ENCODE results near the gene PGBD5.

Gene PGBD5

GRCh38 chr1:230371923-230372703 is 54.0 kb downstream of the PGBD5 start:
- DNase-seq = no peak

- no peak for DNase-seq
These were observed 56.0 kb downstream of the PGBD5 start for GRCh38 chr1:230370109-230370508.

GRCh38 chr1:230368871-230369270 is 57.3 kb downstream of the PGBD5 start:
- no peak for DNase-seq

GRCh38 chr1:230368363-230368762 is 57.8 kb downstream of the PGBD5 start:
- no peak for DNase-seq

GRCh38 chr1:230366504-230366915 is 59.6 kb downstream of the PGBD5 start:
- DNase-seq = no peak

GRCh38 chr1:230365723-230366307 is 60.3 kb downstream of the PGBD5 start:
- DNase-seq = no peak

- no peak for DNase-seq
These were observed 63.2 kb downstream of the PGBD5 start for GRCh38 chr1:230362949-230363348.

- DNase-seq = no peak
These were observed 64.2 kb downstream of the PGBD5 start for GRCh38 chr1:230361941-230362340.

- no peak for DNase-seq
These were observed 66.0 kb downstream of the PGBD5 start for GRCh38 chr1:230359992-230360668.

GRCh38 chr1:230356869-230357794 is 69.0 kb downstream of the PGBD5 start:
- no peak for DNase-seq

- DNase-seq = no peak
These were observed 69.9 kb downstream of the PGBD5 start for GRCh38 chr1:230356190-230356589.

GRCh38 chr1:230355594-230355993 is 70.5 kb downstream of the PGBD5 start:
- no peak for DNase-seq

GRCh38 chr1:230355128-230355527 is 71.0 kb downstream of the PGBD5 start:
- no peak for DNase-seq

- no peak for DNase-seq
These were observed 72.1 kb downstream of the PGBD5 start for GRCh38 chr1:230354005-230354404.

GRCh38 chr1:230352537-230352936 is 73.6 kb downstream of the PGBD5 start:
- DNase-seq = no peak

GRCh38 chr1:230351983-230352382 is 74.1 kb downstream of the PGBD5 start:
- DNase-seq = no peak

- no peak for DNase-seq
These were observed 74.6 kb downstream of the PGBD5 start for GRCh38 chr1:230351514-230351913.

GRCh38 chr1:230350208-230350921 is 75.8 kb downstream of the PGBD5 start:
- DNase-seq = no peak

GRCh38 chr1:230349020-230349393 is 77.1 kb downstream of the PGBD5 start:
- no peak for DNase-seq

GRCh38 chr1:230348386-230349019 is 77.6 kb downstream of the PGBD5 start:
- DNase-seq = no peak

- no peak for DNase-seq
These were observed 78.2 kb downstream of the PGBD5 start for GRCh38 chr1:230347896-230348295.

Measured in CD4-positive, alpha-beta T cell treated with Interleukin-21 for 1 hour (primary cell).